Lower lobe of right lung (tissue), 2 donors: Measurements from ENCODE around the gene UBE3B. TPM values are rescaled to one million over a fixed set of nuclear protein-coding genes. Genes with fewer than 3 reads are reported as not detected.
A peak's percentile ranks its signal among the peaks of the same experiment; 100 is the strongest.
"Not testable (repeated sequence)": the region's sequence is repeated elsewhere in the genome, so short reads cannot be mapped to it uniquely, and the experiment has no call there.

Experiments used
- ATAC-seq, 2 donors: fragments of 200-7000 bp; cut with Tn5 transposase; one replicate each; pipeline ENCODE4 v1.9.1; 2020 to 2022; ENCODE audit warnings: mild to moderate bottlenecking in 2 of 2, moderate library complexity in 2 of 2
- DNase-seq: peaks from one replicate; pipeline ENCODE4 v3.0.0-alpha.2; 2020
- H3K27ac ChIP-seq: fragments of 200-600 bp; one replicate; pipeline ENCODE4 v1.8.0; 2022
- H3K27me3 ChIP-seq: fragments of 200-600 bp; one replicate; pipeline ENCODE4 v1.8.0; 2022; ENCODE audit warnings: low read depth
- H3K36me3 ChIP-seq: fragments of 200-600 bp; one replicate; pipeline ENCODE4 v1.8.0; 2022; ENCODE audit warnings: mild to moderate bottlenecking
- H3K4me1 ChIP-seq: fragments of 200-600 bp; one replicate; pipeline ENCODE4 v1.8.0; 2022
- H3K4me3 ChIP-seq: fragments of 200-600 bp; one replicate; pipeline ENCODE4 v1.8.0; 2022; ENCODE audit warnings: mild to moderate bottlenecking
- H3K9me3 ChIP-seq: fragments of 200-600 bp; one replicate; pipeline ENCODE4 v1.8.0; 2022
- CTCF ChIP-seq: fragments of 200-600 bp; IDR thresholded peaks from one replicate; pipeline ENCODE4 v1.8.0; 2022; ENCODE audit warnings: antibody characterized with exemption, mild to moderate bottlenecking
- intact Hi-C: fragments of 100-400 bp; cut with DNase I; formaldehyde crosslinking; loops from one replicate; pipeline ENCODE4 v1.11.0; 2022
- total RNA-seq: library from RNA; stranded (reverse); fragmentation: NEBNext Ultra II Directional; extraction: Animal tissue kit (Norgen Biotek cat#: 25700); gene quantifications from one replicate; pipeline ENCODE4 v1.2.1, GENCODE V29; 2021
- donor health status: DM: no; HTN: yes; CAD: no; lungs with severe emphysema.

Gene UBE3B
- total RNA-seq, 1 donor from 2014 or later = 40.1 TPM

GRCh38 chr12:109439181-109439580 is 38.3 kb upstream of the UBE3B start:
- no peaks in the 10 kb centered on the region for H3K27me3 ChIP-seq
- H3K9me3 ChIP-seq = no peaks in the 10 kb centered on the region
- ATAC-seq = no peak
- H3K4me1 ChIP-seq = no peaks in the 10 kb centered on the region
- H3K4me3 ChIP-seq = no peak overlapping the region
- DNase-seq = no peak
- TF ChIP-seq CTCF = no peak
- H3K27ac ChIP-seq = no peak overlapping the region
- no peaks in the 10 kb centered on the region for H3K36me3 ChIP-seq
- intact Hi-C loops = no loop called here

- intact Hi-C loops, H3K4me1 ChIP-seq, H3K9me3 ChIP-seq, H3K4me3 ChIP-seq, H3K36me3 ChIP-seq, ATAC-seq, H3K27me3 ChIP-seq, DNase-seq, H3K27ac ChIP-seq: not testable (repeated sequence)
These were observed 37.5 kb upstream of the UBE3B start for GRCh38 chr12:109439951-109440350.

GRCh38 chr12:109440851-109441490 is 36.5 kb upstream of the UBE3B start:
- Histone ChIP-seq H3K27me3 (no peaks in the 10 kb centered on the region), H3K4me3 (no peak overlapping the region), H3K9me3 (no peaks in the 10 kb centered on the region), H3K27ac (no peak overlapping the region), H3K36me3 (peaks cover 12% of the 10 kb centered on the region), H3K4me1 (no peaks in the 10 kb centered on the region)
- no peak for ATAC-seq
- intact Hi-C loops = no loop called here
- no peak for DNase-seq
- TF ChIP-seq CTCF = no peak

GRCh38 chr12:109443794-109444193 is 33.6 kb upstream of the UBE3B start:
- Histone ChIP-seq H3K9me3 (no peaks in the 10 kb centered on the region), H3K27me3 (no peaks in the 10 kb centered on the region), H3K36me3 (peaks cover 40% of the 10 kb centered on the region), H3K27ac (peak overlapping the region; percentile 16), H3K4me3 (no peak overlapping the region), H3K4me1 (no peaks in the 10 kb centered on the region)
- TF ChIP-seq CTCF = peak; percentile 10
- intact Hi-C loops = no loop called here
- peak; percentile 90 to 92 for ATAC-seq
- DNase-seq = peak; percentile 61

- Histone ChIP-seq H3K4me3 (no peak overlapping the region), H3K27me3 (no peaks in the 10 kb centered on the region), H3K36me3 (peaks cover 44% of the 10 kb centered on the region), H3K27ac (peak overlapping the region; percentile 3), H3K9me3 (no peaks in the 10 kb centered on the region), H3K4me1 (no peaks in the 10 kb centered on the region)
- no peak for TF ChIP-seq CTCF
- ATAC-seq (peak; percentile 52 to 61), DNase-seq (no peak)
- intact Hi-C loops = no loop called here
These were observed 33.2 kb upstream of the UBE3B start for GRCh38 chr12:109444259-109444658.

GRCh38 chr12:109445191-109445609 is 32.2 kb upstream of the UBE3B start:
- DNase-seq (no peak), ATAC-seq (no peak)
- Histone ChIP-seq H3K4me3 (no peak overlapping the region), H3K36me3 (peaks cover 53% of the 10 kb centered on the region), H3K27ac (peak overlapping the region; percentile 51), H3K4me1 (no peaks in the 10 kb centered on the region), H3K9me3 (no peaks in the 10 kb centered on the region), H3K27me3 (no peaks in the 10 kb centered on the region)
- TF ChIP-seq CTCF = no peak
- intact Hi-C loops = no loop called here
